ENCODE results near the gene HOXB1. TPM values are rescaled to one million over a fixed set of nuclear protein-coding genes. Genes with fewer than 3 reads are reported as not detected.
"Not testable (repeated sequence)": the region's sequence is repeated elsewhere in the genome, so short reads cannot be mapped to it uniquely, and the experiment has no call there.

Gene HOXB1
- total and polyA plus RNA-seq, 7 experiments from 2014 or later, result not detected

GRCh38 chr17:48535793-48536559 is 5.2 kb upstream of the HOXB1 start:
- H3K27ac Mint-ChIP-seq; H3K36me3 ChIP-seq (ENCODE audit: control insufficient read depth in 2 of 3, insufficient read depth in 3 of 3, low read length in 3 of 3); ATAC-seq; CTCF ChIA-PET; H3K4me3 ChIP-seq (ENCODE audit: low read length); H3K27me3 ChIP-seq (ENCODE audit: control insufficient read depth in 2 of 2, insufficient read depth in 2 of 2, low read length in 2 of 2); H3K27ac ChIP-seq (ENCODE audit: low read depth, low read length); H3K4me3 Mint-ChIP-seq; DNase-seq; intact Hi-C loops (cut with micrococcal nuclease); H3K4me1 ChIP-seq (ENCODE audit: control insufficient read depth in 2 of 2, insufficient read depth in 2 of 2, low read length in 2 of 2); H3K9me3 ChIP-seq (ENCODE audit: control insufficient read depth in 2 of 3, low read length in 3 of 3); H3K36me3 Mint-ChIP-seq; H3K9me3 Mint-ChIP-seq: not testable (repeated sequence)
- H3K27me3 Mint-ChIP-seq, result peaks cover 0 to 26% (median 10%) of the 10 kb centered on the region in 5 donors
- POLR2A ChIA-PET, result interaction anchor here (1.2 to 1.4 kb wide), 2 partner anchors 8 to 13 kb away, joined by 3 read pairs; no protein-coding TSS in a partner anchor
- H3K4me1 Mint-ChIP-seq, result peaks cover 0 to 20% (median 11%) of the 10 kb centered on the region in 7 donors

- Mint-ChIP-seq H3K27ac (no peak overlapping the region), H3K9me3 (no peaks in the 10 kb centered on the region), H3K4me1 (peaks cover 0 to 10% (median 0%) of the 10 kb centered on the region in 7 donors), H3K27me3 (peaks cover 0 to 37% (median 6%) of the 10 kb centered on the region in 5 donors), H3K4me3 (no peak overlapping the region), H3K36me3 (no peaks in the 10 kb centered on the region)
- H3K27me3 ChIP-seq (ENCODE audit: control insufficient read depth in 2 of 2, insufficient read depth in 2 of 2, low read length in 2 of 2), result no peaks in the 10 kb centered on the region
- H3K4me1 ChIP-seq (ENCODE audit: control insufficient read depth in 2 of 2, insufficient read depth in 2 of 2, low read length in 2 of 2), result no peaks in the 10 kb centered on the region
- ChIA-PET POLR2A (interaction anchor here (0.9 kb wide), 1 partner anchor 9 kb away, joined by 3 read pairs; no protein-coding TSS in a partner anchor), CTCF (interaction anchor here (1.1 kb wide), 1 partner anchor 39 kb away, joined by 3 read pairs; no protein-coding TSS in a partner anchor)
- intact Hi-C loops (cut with micrococcal nuclease), result no loop called here
- no peak overlapping the region for H3K27ac ChIP-seq (ENCODE audit: low read depth, low read length)
- no peak for DNase-seq
- ATAC-seq, result no peak
- no peaks in the 10 kb centered on the region for H3K36me3 ChIP-seq (ENCODE audit: control insufficient read depth in 2 of 3, insufficient read depth in 3 of 3, low read length in 3 of 3)
- no peaks in the 10 kb centered on the region for H3K9me3 ChIP-seq (ENCODE audit: control insufficient read depth in 2 of 3, low read length in 3 of 3)
- no peak overlapping the region for H3K4me3 ChIP-seq (ENCODE audit: low read length)
These were observed 1.4 kb upstream of the HOXB1 start for GRCh38 chr17:48532261-48532660.

GRCh38 chr17:48530208-48530886 is 464 bp downstream of the HOXB1 start:
- ATAC-seq, result no peak
- H3K27ac ChIP-seq (ENCODE audit: low read depth, low read length), result no peak overlapping the region
- Mint-ChIP-seq H3K27ac (no peak overlapping the region), H3K4me3 (no peak overlapping the region), H3K4me1 (peaks cover 0 to 15% (median 12%) of the 10 kb centered on the region in 7 donors), H3K27me3 (peaks cover 14 to 51% (median 18%) of the 10 kb centered on the region in 5 donors), H3K9me3 (no peaks in the 10 kb centered on the region), H3K36me3 (peaks cover 0 to 8% (median 0%) of the 10 kb centered on the region in 5 donors)
- H3K9me3 ChIP-seq (ENCODE audit: control insufficient read depth in 2 of 3, low read length in 3 of 3), result no peaks in the 10 kb centered on the region
- ChIA-PET CTCF (no interaction called here), POLR2A (no interaction called here)
- no peak for DNase-seq
- H3K36me3 ChIP-seq (ENCODE audit: control insufficient read depth in 2 of 3, insufficient read depth in 3 of 3, low read length in 3 of 3), result no peaks in the 10 kb centered on the region
- peaks cover 0 to 10% of the 10 kb centered on the region in 2 donors for H3K4me1 ChIP-seq (ENCODE audit: control insufficient read depth in 2 of 2, insufficient read depth in 2 of 2, low read length in 2 of 2)
- no peak overlapping the region for H3K4me3 ChIP-seq (ENCODE audit: low read length)
- peaks cover 0 to 7% of the 10 kb centered on the region in 2 donors for H3K27me3 ChIP-seq (ENCODE audit: control insufficient read depth in 2 of 2, insufficient read depth in 2 of 2, low read length in 2 of 2)
- intact Hi-C loops (cut with micrococcal nuclease), result no loop called here

DNA sequence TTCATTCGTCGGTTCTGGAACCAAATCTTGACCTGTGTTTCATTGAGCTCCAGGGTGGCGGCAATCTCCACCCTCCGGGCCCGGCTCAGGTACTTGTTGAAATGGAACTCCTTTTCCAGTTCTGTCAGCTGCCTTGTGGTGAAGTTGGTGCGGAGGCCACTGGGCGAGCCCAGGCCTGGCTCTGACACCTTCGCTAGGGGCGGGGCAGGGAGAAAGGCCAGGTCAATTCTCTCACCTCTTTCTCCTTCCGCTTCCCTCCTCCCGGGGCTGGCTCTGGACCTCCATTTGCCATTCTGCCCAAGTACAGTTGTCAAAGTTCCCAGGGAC is 1.2 kb downstream of the HOXB1 start:
- H3K4me1 ChIP-seq (ENCODE audit: control insufficient read depth in 2 of 2, insufficient read depth in 2 of 2, low read length in 2 of 2), result peaks cover 0 to 10% of the 10 kb centered on the region in 2 donors
- no peak overlapping the region for H3K27ac ChIP-seq (ENCODE audit: low read depth, low read length)
- H3K36me3 ChIP-seq (ENCODE audit: control insufficient read depth in 2 of 3, insufficient read depth in 3 of 3, low read length in 3 of 3), result no peaks in the 10 kb centered on the region
- ChIA-PET POLR2A (no interaction called here), CTCF (no interaction called here)
- peaks cover 21 to 57% (median 25%) of the 10 kb centered on the region in 5 donors for H3K27me3 Mint-ChIP-seq
- DNase-seq (no peak), ATAC-seq (no peak)
- intact Hi-C loops (cut with micrococcal nuclease), result no loop called here
- peaks cover 0 to 7% of the 10 kb centered on the region in 2 donors for H3K27me3 ChIP-seq (ENCODE audit: control insufficient read depth in 2 of 2, insufficient read depth in 2 of 2, low read length in 2 of 2)
- no peak overlapping the region for H3K27ac Mint-ChIP-seq
- H3K4me1 Mint-ChIP-seq, result peaks cover 0 to 15% (median 12%) of the 10 kb centered on the region in 7 donors
- H3K36me3 Mint-ChIP-seq, result peaks cover 0 to 8% (median 0%) of the 10 kb centered on the region in 5 donors
- H3K9me3 Mint-ChIP-seq, result no peaks in the 10 kb centered on the region
- H3K4me3 ChIP-seq (ENCODE audit: low read length), result no peak overlapping the region
- H3K4me3 Mint-ChIP-seq, result peak overlapping the region in 1 of 10 donors; percentile 14
- no peaks in the 10 kb centered on the region for H3K9me3 ChIP-seq (ENCODE audit: control insufficient read depth in 2 of 3, low read length in 3 of 3)

DNA sequence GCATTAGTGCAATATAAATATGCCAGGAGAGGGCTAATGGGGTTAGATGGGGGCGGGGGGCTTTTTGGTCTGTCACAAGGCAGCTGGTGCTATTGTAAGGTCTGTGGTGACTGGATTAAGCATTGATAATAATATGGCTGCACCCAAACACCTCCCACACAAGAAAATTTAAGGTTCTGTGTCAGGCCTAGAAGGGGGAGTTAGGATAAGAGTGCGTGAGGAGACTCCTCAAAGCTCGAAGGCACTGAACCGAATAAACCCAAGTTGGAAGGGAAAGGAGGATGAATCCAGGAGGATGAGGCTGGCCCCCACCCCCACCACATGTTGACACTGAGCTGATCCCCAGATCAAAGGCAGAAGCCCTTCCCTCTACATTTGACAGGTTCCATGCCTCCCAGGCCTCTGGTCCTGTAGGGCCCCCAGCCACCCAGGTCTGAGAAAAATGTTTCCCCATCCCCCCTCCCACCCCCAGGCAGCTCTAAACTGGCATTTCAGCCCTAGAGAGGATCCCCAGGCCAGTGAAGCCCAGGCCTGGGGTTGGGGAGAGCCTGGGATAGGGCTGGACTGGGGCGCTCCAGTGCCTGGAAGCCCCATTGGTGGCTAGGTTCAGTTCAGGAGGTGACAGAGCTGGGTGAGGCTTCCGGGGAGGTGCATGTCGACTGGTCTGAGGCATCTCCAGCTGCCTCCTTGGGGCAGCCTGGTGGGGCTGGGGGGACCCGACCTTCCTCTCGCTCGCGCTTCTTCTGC is 1.7 kb downstream of the HOXB1 start:
- Histone ChIP-seq H3K9me3 (ENCODE audit: control insufficient read depth in 2 of 3, low read length in 3 of 3) (no peaks in the 10 kb centered on the region), H3K27me3 (ENCODE audit: control insufficient read depth in 2 of 2, insufficient read depth in 2 of 2, low read length in 2 of 2) (peaks cover 0 to 7% of the 10 kb centered on the region in 2 donors), H3K27ac (ENCODE audit: low read depth, low read length) (no peak overlapping the region), H3K36me3 (ENCODE audit: control insufficient read depth in 2 of 3, insufficient read depth in 3 of 3, low read length in 3 of 3) (no peaks in the 10 kb centered on the region), H3K4me1 (ENCODE audit: control insufficient read depth in 2 of 2, insufficient read depth in 2 of 2, low read length in 2 of 2) (peaks cover 0 to 10% of the 10 kb centered on the region in 2 donors), H3K4me3 (ENCODE audit: low read length) (no peak overlapping the region)
- Mint-ChIP-seq H3K27me3 (peaks cover 23 to 59% (median 31%) of the 10 kb centered on the region in 5 donors), H3K27ac (no peak overlapping the region), H3K9me3 (no peaks in the 10 kb centered on the region), H3K36me3 (peaks cover 0 to 8% (median 0%) of the 10 kb centered on the region in 5 donors), H3K4me1 (peaks cover 0 to 15% (median 12%) of the 10 kb centered on the region in 7 donors), H3K4me3 (no peak overlapping the region)
- DNase-seq, result no peak
- no peak for ATAC-seq
- POLR2A ChIA-PET, result interaction anchor here (1.2 kb wide), 1 partner anchor 11 kb away, joined by 3 read pairs; no protein-coding TSS in a partner anchor
- CTCF ChIA-PET, result interaction anchor here (0.7 kb wide), 1 partner anchor 36 kb away, joined by 3 read pairs; no protein-coding TSS in a partner anchor
- intact Hi-C loops (cut with micrococcal nuclease), result no loop called here

GRCh38 chr17:48528153-48528935 is 2.5 kb downstream of the HOXB1 start:
- peaks cover 0 to 8% (median 0%) of the 10 kb centered on the region in 5 donors for H3K36me3 Mint-ChIP-seq
- peaks cover 29 to 63% (median 36%) of the 10 kb centered on the region in 5 donors for H3K27me3 Mint-ChIP-seq
- H3K27me3 ChIP-seq (ENCODE audit: control insufficient read depth in 2 of 2, insufficient read depth in 2 of 2, low read length in 2 of 2), result peaks cover 0 to 8% of the 10 kb centered on the region in 2 donors
- H3K27ac ChIP-seq (ENCODE audit: low read depth, low read length), result no peak overlapping the region
- no peak for DNase-seq
- peaks cover 0 to 10% of the 10 kb centered on the region in 2 donors for H3K4me1 ChIP-seq (ENCODE audit: control insufficient read depth in 2 of 2, insufficient read depth in 2 of 2, low read length in 2 of 2)
- H3K36me3 ChIP-seq (ENCODE audit: control insufficient read depth in 2 of 3, insufficient read depth in 3 of 3, low read length in 3 of 3), result no peaks in the 10 kb centered on the region
- peak overlapping the region in 1 of 10 donors; percentile 61 for H3K4me3 Mint-ChIP-seq
- ChIA-PET POLR2A (interaction anchor here (1.2 kb wide), 1 partner anchor 12 kb away, joined by 3 read pairs; no protein-coding TSS in a partner anchor), CTCF (no interaction called here)
- H3K9me3 Mint-ChIP-seq, result no peaks in the 10 kb centered on the region
- intact Hi-C loops (cut with micrococcal nuclease), result no loop called here
- peaks cover 0 to 15% (median 11%) of the 10 kb centered on the region in 7 donors for H3K4me1 Mint-ChIP-seq
- H3K4me3 ChIP-seq (ENCODE audit: low read length), result no peak overlapping the region
- H3K27ac Mint-ChIP-seq, result peak overlapping the region in 1 of 9 donors; percentile 18
- no peaks in the 10 kb centered on the region for H3K9me3 ChIP-seq (ENCODE audit: control insufficient read depth in 2 of 3, low read length in 3 of 3)
- ATAC-seq, result no peak

All from naive thymus-derived CD4-positive, alpha-beta T cell (primary cell).